22Rv1 (cell line): Measurements from ENCODE around the gene TP73.

ENCODE experiments used
- H3K27ac ChIP-seq: fragments of 450-650 bp; 2 replicates; pipeline ENCODE4 v1.5.1; 2017
- ZFX ChIP-seq: fragments of 450-650 bp; IDR thresholded peaks from 2 replicates; pipeline ENCODE4 v1.6.1; 2017; ENCODE audit warnings: antibody characterized with exemption, borderline replicate concordance
- TF ChIP-seq, protein P1 (sequence below): fragments of 450-650 bp; IDR thresholded peaks from 2 replicates; pipeline ENCODE4 v1.5.1; 2017; ENCODE audit warnings: mild to moderate bottlenecking

Gene TP73

GRCh38 chr1:3653286-3653618 lies 936 bp downstream of the TP73 start:
- TF ChIP-seq, protein P1, sequence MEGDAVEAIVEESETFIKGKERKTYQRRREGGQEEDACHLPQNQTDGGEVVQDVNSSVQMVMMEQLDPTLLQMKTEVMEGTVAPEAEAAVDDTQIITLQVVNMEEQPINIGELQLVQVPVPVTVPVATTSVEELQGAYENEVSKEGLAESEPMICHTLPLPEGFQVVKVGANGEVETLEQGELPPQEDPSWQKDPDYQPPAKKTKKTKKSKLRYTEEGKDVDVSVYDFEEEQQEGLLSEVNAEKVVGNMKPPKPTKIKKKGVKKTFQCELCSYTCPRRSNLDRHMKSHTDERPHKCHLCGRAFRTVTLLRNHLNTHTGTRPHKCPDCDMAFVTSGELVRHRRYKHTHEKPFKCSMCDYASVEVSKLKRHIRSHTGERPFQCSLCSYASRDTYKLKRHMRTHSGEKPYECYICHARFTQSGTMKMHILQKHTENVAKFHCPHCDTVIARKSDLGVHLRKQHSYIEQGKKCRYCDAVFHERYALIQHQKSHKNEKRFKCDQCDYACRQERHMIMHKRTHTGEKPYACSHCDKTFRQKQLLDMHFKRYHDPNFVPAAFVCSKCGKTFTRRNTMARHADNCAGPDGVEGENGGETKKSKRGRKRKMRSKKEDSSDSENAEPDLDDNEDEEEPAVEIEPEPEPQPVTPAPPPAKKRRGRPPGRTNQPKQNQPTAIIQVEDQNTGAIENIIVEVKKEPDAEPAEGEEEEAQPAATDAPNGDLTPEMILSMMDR: no peak
- no peak for TF ChIP-seq ZFX
- no peak overlapping the region for H3K27ac ChIP-seq

DNA sequence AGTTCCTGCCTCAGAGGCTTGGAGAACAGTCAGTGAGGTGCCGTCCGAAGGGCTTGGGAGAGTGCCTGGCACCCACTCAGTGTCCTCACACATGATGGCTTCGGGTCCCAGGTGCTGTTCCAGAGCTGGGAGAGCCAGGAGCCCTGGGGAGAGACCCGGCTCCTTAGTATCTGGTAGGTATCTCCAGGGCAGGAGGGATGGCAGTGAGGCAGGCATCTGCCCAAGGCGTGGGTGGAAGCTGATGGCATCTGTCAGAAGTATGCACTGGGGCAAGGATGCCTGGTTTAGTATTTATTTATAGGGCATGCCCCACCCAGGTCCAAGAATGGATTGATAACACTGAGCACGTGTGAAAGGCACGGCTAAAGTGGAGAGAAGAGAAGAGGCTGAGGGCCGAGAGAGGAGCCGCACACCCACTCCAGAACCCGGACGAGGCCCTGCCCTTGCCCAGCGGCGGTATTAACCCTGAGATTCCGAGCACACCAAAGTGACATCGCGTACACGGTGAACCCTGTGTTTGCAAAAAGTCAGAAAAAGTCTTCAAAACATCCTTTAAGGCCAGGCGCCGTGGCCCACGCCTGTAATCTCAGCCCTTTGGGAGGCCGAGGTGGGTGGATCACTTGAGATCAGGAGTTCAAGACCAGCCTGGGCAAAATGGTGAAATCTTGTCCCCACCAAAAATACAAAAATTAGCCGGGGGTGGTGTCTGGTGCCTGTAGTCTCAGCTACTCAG lies 2.4 kb downstream of the TP73 start:
- TF ChIP-seq, protein P1: no peak
- TF ChIP-seq ZFX: no peak
- H3K27ac ChIP-seq: no peak overlapping the region

DNA sequence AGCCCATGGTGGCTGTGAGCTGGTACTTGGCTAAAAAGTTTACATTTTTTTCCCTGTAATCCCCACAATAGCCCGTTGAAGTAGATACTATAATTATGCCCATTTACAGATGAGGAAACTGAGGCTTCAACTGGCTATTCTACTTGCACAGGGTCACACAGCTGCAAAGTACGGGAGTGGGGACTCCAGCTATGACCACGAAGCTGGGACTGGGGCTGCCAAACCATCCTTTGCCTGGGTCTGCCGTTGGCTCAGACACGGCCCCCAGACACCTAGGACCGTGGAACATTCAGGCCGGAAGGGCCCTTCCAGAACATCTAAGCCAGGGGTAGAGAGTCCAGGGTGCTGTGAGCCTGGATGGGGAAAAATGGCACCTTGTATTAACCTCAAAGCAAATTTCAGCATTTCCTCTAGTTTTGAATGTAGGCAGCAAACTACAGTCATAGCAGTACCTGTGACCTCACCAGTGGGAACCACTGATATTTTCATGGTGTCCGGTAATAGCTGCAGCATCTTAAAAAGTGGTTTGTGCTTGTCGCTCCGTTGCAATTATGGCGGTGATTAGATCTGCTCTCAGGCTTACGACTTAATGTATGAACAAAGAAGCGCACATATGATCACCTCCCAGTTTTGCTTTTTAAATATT lies 4.3 kb downstream of the TP73 start:
- TF ChIP-seq, protein P1: no peak
- no peak for TF ChIP-seq ZFX
- H3K27ac ChIP-seq: no peak overlapping the region

GRCh38 chr1:3657096-3657475 lies 4.8 kb downstream of the TP73 start:
- H3K27ac ChIP-seq: no peak overlapping the region
- TF ChIP-seq, protein P1: no peak
- no peak for TF ChIP-seq ZFX

DNA sequence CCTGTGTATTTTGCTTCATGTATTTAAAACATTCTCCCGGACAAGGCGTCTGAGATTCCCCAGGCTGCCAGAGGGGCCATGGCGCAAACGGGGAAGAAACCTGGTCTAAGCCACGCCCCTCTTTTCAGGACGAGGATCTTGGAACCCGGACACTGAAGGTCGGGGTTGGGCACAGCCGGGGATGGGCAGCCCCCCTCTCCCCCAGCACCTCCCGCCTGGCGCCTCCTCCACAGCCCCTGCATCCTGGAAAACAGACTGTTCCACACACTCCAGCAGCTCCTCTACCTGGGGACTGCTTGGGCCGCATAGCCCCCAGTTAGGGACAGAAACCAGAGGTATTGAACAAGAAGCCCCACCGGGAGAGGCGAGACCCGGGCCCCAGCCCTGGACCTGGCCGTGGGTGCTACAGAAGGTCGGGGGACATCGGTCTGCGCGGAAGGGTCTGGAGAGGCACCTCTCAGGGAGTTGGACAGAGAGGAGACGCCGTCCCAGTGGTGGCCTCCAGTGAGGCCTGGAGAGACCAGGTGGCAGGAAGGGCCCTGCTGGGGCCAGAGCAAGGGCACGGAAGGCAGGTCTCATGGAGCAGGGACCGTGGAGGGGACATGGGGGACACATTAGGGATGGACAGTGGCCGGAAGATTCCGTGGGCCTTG lies 5.4 kb downstream of the TP73 start:
- no peak overlapping the region for H3K27ac ChIP-seq
- TF ChIP-seq, protein P1: no peak
- TF ChIP-seq ZFX: no peak

- no peak overlapping the region for H3K27ac ChIP-seq
- TF ChIP-seq, protein P1: no peak
- TF ChIP-seq ZFX: no peak
Observed at GRCh38 chr1:3658231-3658615, 5.9 kb downstream of the TP73 start.

DNA sequence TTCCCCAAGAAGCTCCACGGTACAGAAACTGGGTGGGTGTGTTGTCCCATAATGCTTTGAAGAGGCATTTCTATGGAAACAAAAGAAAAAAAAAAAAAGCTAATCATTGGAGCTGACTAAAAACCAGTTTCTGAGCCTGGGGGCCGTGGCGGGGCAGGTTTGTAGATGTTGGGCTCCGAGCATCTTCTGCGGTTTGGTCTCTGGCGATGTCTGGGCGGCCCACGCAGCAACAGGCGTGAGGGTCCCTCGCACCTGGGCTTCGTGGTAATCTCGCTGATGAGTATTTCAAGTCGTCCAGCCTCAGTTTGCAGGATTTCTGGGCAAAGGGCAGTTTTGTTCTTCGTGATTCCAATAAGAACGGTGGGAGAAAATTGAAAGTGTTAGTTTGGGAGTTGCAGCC lies 6.8 kb downstream of the TP73 start:
- TF ChIP-seq ZFX: no peak
- TF ChIP-seq, protein P1: no peak
- H3K27ac ChIP-seq: no peak overlapping the region
